Esophagus muscularis mucosa (tissue), 4 donors: ENCODE measurements around the gene GPATCH2. TPM values are rescaled to one million over a fixed set of nuclear protein-coding genes. Genes with fewer than 3 reads are reported as not detected.

Experiments used
- DNase-seq: peaks from one replicate; pipeline ENCODE4 v3.0.0-alpha.2; 2017; ENCODE audit errors: extremely low spot score
- H3K27ac ChIP-seq, 4 donors: fragments of 200-600 bp; sonication (generic); replicated peaks in 1 of 4; 1 replicate in 3 of 4; 2 replicates in 1 of 4; pipeline ENCODE4 v1.5.1; 2016 to 2019; ENCODE audit warnings: mild to moderate bottlenecking in 1 of 4
- H3K27me3 ChIP-seq, 4 donors: fragments of 200-600 bp; sonication (generic); one replicate each; pipeline versions ENCODE4 v1.5.1 to v1.6.0; 2016 to 2019
- H3K36me3 ChIP-seq, 4 donors: fragments of 200-600 bp; sonication (generic); one replicate each; pipeline ENCODE4 v1.5.1; 2016 to 2019
- H3K4me1 ChIP-seq, 4 donors: fragments of 200-600 bp; sonication (generic); one replicate each; pipeline ENCODE4 v1.5.1; 2016 to 2019
- H3K4me3 ChIP-seq, 4 donors: fragments of 200-600 bp; sonication (generic); 1 replicate in 2 of 4; 2 replicates in 2 of 4; pipeline ENCODE4 v1.5.1; 2016 to 2019; ENCODE audit warnings: mild to moderate bottlenecking in 4 of 4, moderate library complexity in 1 of 4
- H3K9me3 ChIP-seq, 4 donors: fragments of 200-600 bp; sonication (generic); 1 replicate in 3 of 4; 2 replicates in 1 of 4; pipeline ENCODE4 v1.5.1; 2016 to 2019
- EP300 ChIP-seq: sonication (generic); formaldehyde crosslinking; IDR thresholded peaks from one replicate; pipeline ENCODE4 v1.6.1; 2017; ENCODE audit warnings: antibody characterized with exemption
- POLR2A ChIP-seq: fragments of 450-650 bp; IDR thresholded peaks from one replicate; pipeline ENCODE4 v1.6.1; 2017; ENCODE audit warnings: antibody characterized with exemption, moderate library complexity, mild to moderate bottlenecking, low read depth
- POLR2AphosphoS5 ChIP-seq, 2 donors: sonication (generic); formaldehyde crosslinking; IDR thresholded peaks; one replicate each; pipeline ENCODE4 v1.6.1; 2017; ENCODE audit warnings: antibody characterized with exemption in 2 of 2
- WGBS: methylation state at CpG from one replicate; pipeline ENCODE4 v1.1.5; 2018; 5-methylcytosine and 5-hydroxymethylcytosine counted together
- intact Hi-C: fragments of 100-400 bp; cut with DNase I; formaldehyde crosslinking; loops from one replicate; pipeline ENCODE4 v1.15.1; 2023
- total RNA-seq, 4 donors: library from RNA; depleted of rRNA; stranded (reverse); fragments of >200 nt; gene quantifications; one replicate each; pipeline versions ENCODE4 v1.1.0 to v1.2.1, GENCODE V29; 2016
- TF ChIP-seq, protein P1 (sequence below), 3 experiments: fragments of 200-600 bp in 2 of 3; fragments of 450-650 bp in 1 of 3; sonication (generic) in 2 of 3; IDR thresholded peaks; one replicate each; pipeline ENCODE4 v1.5.1; 2017 to 2019; ENCODE audit warnings: antibody characterized with exemption in 3 of 3, mild to moderate bottlenecking in 2 of 3, moderate library complexity in 1 of 3

GPATCH2 gene
- total RNA-seq, 4 donors from 2014 or later, result 10.0 to 15.7 (median 13.2) TPM

DNA sequence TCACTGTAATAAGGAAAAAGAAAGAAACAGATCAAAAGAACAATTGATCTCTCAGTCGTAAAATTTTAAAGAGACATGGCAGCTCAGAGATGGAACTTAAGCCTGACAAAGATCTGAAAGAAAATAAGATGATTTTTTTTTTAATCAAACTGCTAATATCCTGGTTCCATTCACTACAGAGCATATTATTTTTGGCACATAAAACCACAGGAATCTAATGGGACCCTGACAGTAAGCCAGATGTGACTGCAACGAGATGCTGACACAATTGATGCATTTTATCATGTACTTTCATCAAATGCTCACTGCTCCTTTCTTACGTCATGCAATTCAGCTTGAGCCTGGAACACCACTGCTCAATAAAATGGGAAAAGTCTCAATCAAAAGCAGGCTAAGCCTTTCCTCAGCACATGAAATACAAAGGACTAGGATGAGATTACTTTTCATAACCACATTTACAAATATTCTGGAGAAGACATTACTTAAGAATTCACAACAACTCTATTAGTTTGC, 16.6 kb downstream of the GPATCH2 start:
- intact Hi-C loops, result no loop called here
- no peaks in the 10 kb centered on the region for H3K9me3 ChIP-seq
- WGBS, result 76% methylated on average over 3 of the region's 3 CpGs
- H3K4me3 ChIP-seq, result no peak overlapping the region
- peaks cover 3 to 32% (median 13%) of the 10 kb centered on the region in 4 donors for H3K36me3 ChIP-seq
- DNase-seq, result no peak
- no peak overlapping the region for H3K27ac ChIP-seq
- no peaks in the 10 kb centered on the region for H3K4me1 ChIP-seq
- no peaks in the 10 kb centered on the region for H3K27me3 ChIP-seq
- TF ChIP-seq POLR2AphosphoS5 (IDR thresholded peaks at IDR 0.05), result no peak
- no peak for TF ChIP-seq EP300
- TF ChIP-seq, protein P1, sequence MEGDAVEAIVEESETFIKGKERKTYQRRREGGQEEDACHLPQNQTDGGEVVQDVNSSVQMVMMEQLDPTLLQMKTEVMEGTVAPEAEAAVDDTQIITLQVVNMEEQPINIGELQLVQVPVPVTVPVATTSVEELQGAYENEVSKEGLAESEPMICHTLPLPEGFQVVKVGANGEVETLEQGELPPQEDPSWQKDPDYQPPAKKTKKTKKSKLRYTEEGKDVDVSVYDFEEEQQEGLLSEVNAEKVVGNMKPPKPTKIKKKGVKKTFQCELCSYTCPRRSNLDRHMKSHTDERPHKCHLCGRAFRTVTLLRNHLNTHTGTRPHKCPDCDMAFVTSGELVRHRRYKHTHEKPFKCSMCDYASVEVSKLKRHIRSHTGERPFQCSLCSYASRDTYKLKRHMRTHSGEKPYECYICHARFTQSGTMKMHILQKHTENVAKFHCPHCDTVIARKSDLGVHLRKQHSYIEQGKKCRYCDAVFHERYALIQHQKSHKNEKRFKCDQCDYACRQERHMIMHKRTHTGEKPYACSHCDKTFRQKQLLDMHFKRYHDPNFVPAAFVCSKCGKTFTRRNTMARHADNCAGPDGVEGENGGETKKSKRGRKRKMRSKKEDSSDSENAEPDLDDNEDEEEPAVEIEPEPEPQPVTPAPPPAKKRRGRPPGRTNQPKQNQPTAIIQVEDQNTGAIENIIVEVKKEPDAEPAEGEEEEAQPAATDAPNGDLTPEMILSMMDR (IDR thresholded peaks at IDR 0.05), result no peak
- TF ChIP-seq POLR2A, result no peak

DNA sequence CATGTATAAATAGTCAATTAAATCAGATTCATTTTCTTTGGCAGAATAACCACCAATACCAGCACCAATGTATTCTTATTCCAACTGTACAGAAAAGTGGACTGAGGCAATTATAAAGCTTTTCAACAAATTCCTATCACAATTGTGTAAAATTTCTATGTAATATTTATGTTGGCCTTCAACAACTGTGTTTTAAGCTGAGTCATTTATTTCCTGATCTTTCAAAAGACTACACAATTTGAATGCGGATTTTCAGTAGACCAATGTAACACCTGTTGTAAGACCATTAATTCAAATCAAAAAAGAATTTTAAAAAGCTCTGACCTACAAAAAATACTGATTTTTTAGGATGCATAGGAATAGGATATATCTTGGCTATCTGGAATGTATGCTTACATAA, 25.5 kb downstream of the GPATCH2 start:
- Histone ChIP-seq H3K36me3 (peaks cover 0 to 21% (median 12%) of the 10 kb centered on the region in 4 donors), H3K4me1 (no peaks in the 10 kb centered on the region), H3K4me3 (no peak overlapping the region), H3K27me3 (no peaks in the 10 kb centered on the region), H3K9me3 (no peaks in the 10 kb centered on the region), H3K27ac (no peak overlapping the region)
- WGBS, result 93% methylated on average over 1 of the region's 1 CpG
- DNase-seq, result no peak
- TF ChIP-seq, protein P1 (IDR thresholded peaks at IDR 0.05), result no peak
- no peak for TF ChIP-seq POLR2A
- no peak for TF ChIP-seq POLR2AphosphoS5 (IDR thresholded peaks at IDR 0.05)
- TF ChIP-seq EP300, result no peak
- intact Hi-C loops, result no loop called here

DNA sequence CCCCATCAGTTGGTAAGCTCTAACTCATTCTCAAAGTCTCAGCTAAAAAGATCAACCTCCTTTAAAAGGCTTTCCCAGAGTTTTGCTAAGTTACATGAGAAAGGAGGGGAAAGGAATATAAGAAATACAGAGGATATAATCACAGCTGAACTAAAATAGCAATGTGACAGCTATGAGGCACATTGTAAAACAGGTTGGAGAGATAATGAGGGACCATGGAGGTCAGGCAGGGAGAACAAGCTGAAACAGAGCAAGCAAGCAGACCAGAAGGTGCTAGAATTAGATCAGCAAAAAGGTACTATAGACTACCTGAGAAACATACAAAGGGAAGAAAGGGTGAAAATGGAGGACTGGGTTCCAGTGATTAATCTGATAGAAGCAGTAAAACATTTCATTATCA, 28.5 kb downstream of the GPATCH2 start:
- Histone ChIP-seq H3K27me3 (no peaks in the 10 kb centered on the region), H3K36me3 (peaks cover 0 to 20% (median 4%) of the 10 kb centered on the region in 4 donors), H3K27ac (no peak overlapping the region), H3K4me3 (no peak overlapping the region), H3K9me3 (no peaks in the 10 kb centered on the region), H3K4me1 (peaks cover 0 to 9% (median 6%) of the 10 kb centered on the region in 4 donors)
- no peak for DNase-seq
- intact Hi-C loops, result no loop called here
- no peak for TF ChIP-seq POLR2A
- TF ChIP-seq, protein P1 (IDR thresholded peaks at IDR 0.05), result no peak
- no peak for TF ChIP-seq EP300
- TF ChIP-seq POLR2AphosphoS5 (IDR thresholded peaks at IDR 0.05), result no peak

DNA sequence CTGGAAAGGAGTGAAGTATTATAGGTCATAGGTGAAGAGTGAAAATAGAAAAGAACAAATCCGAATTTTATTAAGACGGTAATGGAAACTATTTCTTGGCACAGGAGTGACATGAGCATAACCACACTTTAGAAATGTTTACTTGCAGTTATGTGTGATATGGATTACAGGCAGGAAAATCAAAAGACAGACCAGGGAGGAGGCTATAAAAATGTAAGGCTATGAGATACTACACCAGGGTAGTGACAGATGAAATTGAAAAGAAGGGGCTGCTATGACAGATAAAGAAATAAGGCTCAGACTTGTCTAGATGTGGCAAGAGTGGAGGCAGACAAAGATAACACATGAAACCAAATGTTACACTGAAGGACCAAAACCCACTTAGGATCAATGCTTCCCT, 31.7 kb downstream of the GPATCH2 start:
- Histone ChIP-seq H3K9me3 (no peaks in the 10 kb centered on the region), H3K36me3 (peaks cover 0 to 11% (median 0%) of the 10 kb centered on the region in 4 donors), H3K27ac (no peak overlapping the region), H3K27me3 (no peaks in the 10 kb centered on the region), H3K4me3 (no peak overlapping the region), H3K4me1 (peaks cover 0 to 9% (median 6%) of the 10 kb centered on the region in 4 donors)
- intact Hi-C loops, result no loop called here
- TF ChIP-seq EP300, result no peak
- no peak for DNase-seq
- WGBS, result 35% methylated on average over 2 of the region's 2 CpGs

DNA sequence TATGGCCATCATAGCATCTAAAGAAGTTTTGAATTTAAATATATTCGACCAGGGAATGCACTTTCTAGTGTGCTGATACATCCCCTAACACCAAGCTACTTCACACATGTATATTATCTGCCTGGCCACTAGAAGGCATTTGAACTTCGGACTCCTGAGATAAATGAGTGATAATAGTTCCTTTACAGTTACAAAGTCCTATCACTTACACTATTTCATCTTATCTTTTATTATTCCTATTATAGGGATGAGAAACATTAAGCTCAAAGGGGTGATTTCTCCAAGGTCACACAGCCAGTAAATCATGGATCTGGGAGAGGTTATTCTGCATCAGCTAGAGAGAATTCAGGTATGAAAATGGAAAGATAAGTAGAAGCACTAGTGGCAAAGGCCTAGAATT, 40.3 kb downstream of the GPATCH2 start:
- intact Hi-C loops, result no loop called here
- no peaks in the 10 kb centered on the region for H3K4me1 ChIP-seq
- DNase-seq, result no peak
- H3K36me3 ChIP-seq, result peaks cover 0 to 2% (median 0%) of the 10 kb centered on the region in 4 donors
- H3K4me3 ChIP-seq, result no peak overlapping the region
- no peaks in the 10 kb centered on the region for H3K27me3 ChIP-seq
- H3K27ac ChIP-seq, result no peak overlapping the region
- TF ChIP-seq POLR2A, result no peak
- no peak for TF ChIP-seq EP300
- no peak for TF ChIP-seq POLR2AphosphoS5 (IDR thresholded peaks at IDR 0.05)
- TF ChIP-seq, protein P1 (IDR thresholded peaks at IDR 0.05), result no peak
- H3K9me3 ChIP-seq, result no peaks in the 10 kb centered on the region
- 96% methylated on average over 2 of the region's 2 CpGs for WGBS
